GM21529 (cell line): ENCODE results near the gene HTRA2.

ENCODE experiments used
- ATAC-seq: cut with Tn5 transposase; IDR thresholded peaks from one replicate; pipeline ENCODE4 v1.9.1; 2021; ENCODE audit not compliant: unreplicated experiment

HTRA2 gene

DNA sequence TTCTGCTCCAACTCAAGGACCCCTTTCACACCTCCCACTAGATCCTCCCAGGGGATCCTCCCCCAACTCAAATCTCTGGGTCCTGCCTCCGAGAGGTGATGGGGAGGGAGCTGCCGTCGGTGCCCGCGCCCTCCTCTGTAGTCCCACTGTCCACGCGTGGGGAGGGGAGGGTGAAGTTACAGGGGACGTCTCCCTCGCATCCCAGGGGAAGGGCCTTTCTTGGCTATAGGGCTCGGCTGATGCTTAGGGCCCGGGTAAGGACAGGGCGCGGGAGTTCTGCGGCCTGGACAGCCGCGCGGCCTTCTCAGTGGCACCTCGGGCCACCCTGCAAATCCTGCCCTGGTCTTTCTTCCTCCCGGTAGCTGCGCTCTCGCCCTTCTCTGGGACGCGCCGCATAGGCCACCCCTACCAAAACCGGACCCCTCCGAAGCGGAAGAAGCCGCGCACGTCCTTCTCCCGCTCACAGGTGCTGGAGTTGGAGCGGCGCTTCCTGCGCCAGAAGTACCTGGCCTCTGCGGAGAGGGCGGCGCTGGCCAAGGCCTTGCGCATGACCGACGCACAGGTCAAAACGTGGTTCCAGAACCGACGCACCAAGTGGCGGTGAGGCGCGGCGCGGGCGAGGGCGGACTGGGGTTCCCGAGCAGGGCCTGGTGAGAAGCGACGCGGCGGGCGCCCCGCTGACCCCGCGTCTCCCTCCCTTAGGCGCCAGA lies 14.3 kb upstream of the HTRA2 start:
- ATAC-seq: no peak

DNA sequence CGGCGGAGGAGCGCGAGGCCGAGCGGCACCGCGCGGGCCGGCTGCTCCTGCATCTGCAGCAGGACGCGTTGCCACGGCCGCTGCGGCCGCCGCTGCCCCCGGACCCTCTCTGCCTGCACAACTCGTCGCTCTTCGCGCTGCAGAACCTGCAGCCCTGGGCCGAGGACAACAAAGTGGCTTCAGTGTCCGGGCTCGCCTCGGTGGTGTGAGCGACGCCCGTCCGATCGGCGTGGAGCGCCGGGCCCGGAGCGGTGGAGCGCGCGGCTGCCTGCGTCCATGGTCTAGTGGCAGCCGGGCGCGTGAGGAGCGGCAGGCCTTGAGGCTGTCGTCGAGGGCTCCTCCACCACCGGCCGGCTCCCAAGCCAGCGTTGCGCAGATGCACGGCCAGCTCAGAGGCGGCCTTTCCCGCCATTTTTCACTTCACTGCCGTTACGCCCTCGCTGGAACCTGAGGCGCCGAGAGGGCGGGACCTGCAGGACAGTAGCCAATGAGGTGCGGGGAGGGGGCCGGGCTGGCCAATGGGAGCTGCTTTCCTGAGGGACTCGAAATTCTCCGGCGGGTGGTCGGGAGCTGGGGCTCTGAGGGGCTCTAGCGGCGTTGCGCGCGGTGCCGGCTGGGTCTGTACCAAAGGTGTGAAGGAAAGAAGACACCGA lies 13.6 kb upstream of the HTRA2 start:
- peak; percentile 46 for ATAC-seq

DNA sequence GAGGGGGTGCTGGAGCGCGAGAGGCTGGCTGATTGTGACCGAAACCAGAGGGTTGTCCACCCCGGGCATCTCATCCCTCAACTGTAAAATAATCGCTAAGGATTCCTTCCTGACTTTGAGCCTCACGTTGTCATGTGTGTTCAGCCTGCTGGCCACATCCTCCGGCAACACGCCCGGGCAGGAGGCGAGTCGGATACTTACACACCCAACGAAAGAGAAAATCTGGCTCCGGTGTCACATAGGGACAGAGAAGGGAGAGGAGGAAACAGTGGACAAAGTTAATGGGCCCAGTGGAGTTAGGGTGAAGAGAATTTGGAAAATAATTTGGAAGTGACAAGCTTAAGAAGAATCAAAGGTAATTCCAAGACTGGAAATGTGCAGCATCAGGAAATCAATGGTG lies 13.1 kb upstream of the HTRA2 start:
- no peak for ATAC-seq

DNA sequence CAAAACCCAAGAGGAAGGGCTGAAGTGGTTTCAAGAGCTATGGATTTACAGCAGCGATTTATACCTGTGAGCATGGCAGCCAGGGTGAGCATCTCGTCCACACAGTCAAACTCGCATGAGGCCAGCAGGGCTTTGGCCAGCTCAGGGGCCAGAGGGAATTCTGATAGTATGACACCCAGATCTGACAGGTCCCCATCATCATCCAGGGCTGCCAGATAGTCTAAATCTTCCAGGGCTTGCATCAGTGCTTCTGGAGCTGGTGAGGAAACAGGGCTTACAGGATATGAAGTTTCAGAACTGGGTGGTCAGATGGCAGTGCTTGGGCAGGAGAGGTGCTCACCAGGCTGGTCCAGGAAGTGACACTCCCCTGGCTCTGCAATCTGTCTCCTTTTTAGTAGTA lies 7.2 kb upstream of the HTRA2 start:
- no peak for ATAC-seq

DNA sequence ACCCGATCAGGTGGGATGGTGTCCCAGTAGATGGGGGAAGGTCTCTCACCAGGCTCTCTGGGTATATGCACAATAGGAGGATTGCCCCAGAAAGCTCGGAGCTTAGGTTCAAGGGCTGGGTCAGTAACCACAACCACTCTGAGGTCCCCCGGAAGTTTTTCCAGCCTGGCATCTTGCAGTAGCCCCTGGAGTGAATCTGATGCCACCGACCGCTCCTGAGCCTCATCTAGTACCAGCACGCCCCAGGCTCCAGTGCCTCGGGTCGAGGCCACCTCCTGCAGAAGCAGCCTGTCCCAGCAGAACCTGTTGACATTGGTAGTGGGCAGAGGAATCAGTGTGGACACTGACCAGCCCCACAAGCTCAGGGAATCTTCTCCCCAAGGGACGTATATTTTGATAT lies 5.7 kb upstream of the HTRA2 start:
- no peak for ATAC-seq

DNA sequence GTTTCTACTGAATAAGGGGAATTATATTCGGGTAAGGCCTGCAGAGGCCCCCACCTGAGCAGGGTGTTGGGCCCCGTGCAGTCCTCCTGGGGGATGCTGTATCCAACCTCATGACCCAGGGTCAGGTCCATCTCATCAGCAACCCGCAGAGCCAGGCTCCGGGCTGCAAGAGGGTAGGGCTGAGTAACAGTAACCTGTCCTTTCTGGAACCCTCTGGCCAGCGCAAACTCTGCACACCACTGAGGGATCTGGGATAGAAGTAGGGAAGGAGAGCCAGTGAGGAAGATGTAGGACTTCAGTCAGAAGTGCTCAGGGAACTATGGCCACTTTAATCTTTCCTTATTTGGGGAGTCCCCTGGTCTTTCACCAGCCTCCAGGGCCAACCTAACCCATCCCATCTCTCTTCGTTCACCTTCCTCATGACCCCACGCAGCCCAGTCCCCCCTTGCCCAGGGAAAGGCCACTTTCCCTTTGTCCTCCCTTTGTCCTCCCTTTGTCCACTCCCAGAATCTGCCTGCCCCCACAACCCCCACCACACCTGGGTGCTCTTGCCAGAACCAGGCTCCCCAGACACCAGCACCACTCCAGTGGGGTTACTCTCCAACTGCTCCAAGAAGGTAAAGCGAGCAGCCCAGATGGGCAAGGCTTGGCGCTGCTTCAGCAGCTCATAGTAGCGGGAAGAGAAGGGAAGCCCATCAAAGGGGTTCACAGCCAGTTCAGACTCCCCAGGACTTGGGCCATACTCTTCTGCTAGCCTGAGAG lies 4.6 kb upstream of the HTRA2 start:
- ATAC-seq: no peak

DNA sequence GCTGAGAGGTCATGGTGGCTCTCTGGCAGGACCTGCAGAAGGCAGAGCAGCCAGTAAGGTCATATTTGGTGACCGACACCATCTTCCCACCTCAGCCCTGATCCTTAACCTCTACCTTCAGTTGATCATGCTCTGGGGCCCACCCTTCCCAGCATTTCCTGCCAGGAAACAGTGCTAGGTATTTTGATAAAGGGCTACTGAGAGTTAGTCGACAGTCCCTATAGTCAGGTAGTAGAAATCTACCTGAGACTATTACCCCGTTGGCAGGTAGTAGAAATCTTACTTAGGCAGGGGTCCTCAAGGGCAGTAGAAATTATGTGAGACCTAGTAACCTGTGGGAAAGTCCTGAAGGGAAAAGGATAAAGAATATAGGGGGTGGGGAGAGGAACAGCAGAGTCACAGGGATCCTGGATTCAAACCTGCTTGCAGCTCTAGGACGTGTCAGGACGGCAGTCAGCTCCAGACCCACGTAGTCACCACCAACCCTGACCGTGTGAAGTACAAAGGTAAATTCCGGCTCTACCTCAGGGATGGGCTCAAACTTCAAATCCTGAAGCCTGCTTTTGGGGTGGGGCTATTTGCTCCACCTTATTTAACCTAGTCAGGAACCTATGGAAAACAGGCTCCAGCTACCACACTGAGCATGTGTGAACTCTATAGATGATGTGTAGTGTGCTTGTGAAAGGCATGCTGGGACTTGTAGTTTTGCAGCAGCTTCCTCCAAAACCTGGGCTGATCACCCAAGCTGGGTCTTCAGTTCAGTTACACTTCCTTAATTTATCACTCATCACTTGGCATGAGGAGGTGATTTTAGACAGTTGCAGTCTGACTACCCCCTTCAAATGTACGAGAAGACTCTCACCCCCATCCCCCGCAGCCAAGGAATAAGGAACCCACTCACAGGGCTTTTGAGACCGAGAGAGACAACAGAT lies 3.8 kb upstream of the HTRA2 start, which contains the start of gene DQX1:
DQX1 (minus strand) TSS at position 515 of the 932 bp plus-strand sequence; CDS start at position 13, 502 bp downstream.
- peak; percentile 14 for ATAC-seq

DNA sequence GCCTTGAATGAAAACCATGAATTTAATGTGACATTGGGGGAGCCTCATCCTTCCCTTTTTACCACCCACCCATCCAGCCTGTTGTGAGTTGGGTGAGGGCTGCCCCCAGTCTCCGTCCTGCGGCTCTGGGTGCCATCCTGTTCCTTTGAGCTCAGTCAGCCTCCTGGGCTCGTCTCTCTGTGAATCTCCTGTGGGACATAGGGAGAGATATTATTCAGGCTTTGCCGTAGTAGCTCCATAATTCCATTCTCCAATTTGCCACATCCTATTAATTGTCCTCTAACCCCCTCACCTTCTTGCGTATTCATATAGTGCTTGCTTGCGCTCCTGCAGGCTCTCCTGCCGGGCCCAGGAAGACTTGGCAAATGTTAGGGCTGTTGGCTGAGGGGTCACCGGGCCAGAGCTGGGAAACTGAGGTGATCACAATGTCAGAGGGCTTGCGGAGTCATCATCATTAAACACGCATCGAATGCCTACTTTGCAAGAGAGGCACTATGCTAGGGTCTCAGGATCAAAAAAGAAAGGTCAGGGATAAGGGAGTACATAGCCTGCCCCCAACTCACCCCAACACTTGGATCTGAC lies 3.0 kb upstream of the HTRA2 start:
- ATAC-seq: no peak

DNA sequence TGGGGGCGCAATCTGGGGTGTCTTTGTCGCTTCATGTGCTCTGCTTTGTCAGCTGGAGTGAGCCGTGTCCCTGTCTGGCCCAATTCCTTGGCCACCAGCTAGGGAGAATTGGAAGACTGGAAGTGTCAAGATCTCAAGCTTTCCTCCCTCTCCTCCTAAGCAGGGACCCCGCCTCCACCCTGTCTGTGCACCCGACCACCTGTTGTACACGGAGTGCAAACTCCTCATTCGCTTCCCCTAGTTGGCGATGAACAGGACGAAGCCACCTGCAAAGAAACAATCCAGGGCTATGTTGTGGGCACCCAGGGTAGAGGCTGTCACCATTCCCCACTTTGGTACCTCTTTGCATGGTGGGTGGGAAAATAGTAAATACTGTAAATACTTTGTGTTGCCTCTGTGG lies 2.0 kb upstream of the HTRA2 start:
- ATAC-seq: no peak

DNA sequence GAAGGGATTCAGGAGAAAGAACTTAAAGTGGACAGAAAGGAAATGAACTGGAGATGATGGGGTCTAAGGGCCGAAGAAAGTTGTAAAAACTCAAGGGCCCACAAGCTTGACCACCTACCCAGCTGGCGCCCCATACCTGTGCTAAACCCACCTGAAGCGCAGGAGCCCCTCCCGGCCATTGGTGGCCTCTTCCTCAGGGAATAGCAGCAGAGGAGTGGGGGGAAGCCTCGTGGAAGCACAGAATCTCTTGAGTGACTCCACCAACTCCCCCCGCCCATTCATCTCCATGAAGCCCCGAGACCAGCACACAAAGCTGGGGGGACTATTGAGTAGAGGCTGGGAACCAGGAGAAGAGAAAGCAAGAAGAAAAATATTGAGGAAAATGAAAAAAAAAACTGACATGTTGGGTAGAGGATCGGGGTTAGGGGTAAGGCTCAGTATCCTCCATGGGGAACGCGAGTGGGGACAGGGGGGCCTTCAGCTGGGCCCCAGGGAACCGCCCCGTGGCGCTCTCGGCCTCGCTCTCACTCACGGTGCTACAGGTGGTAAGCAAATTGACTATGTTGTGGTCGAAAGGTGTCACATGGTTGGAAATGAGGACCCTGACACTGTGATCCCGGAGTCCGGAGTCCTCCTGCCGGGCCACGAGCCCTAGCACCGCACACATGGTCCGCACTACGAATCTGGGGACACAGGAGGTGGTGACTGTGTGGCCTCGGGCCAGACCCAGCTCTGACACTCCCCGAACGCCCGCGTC lies 955 bp upstream of the HTRA2 start:
- peak; percentile 8 for ATAC-seq

DNA sequence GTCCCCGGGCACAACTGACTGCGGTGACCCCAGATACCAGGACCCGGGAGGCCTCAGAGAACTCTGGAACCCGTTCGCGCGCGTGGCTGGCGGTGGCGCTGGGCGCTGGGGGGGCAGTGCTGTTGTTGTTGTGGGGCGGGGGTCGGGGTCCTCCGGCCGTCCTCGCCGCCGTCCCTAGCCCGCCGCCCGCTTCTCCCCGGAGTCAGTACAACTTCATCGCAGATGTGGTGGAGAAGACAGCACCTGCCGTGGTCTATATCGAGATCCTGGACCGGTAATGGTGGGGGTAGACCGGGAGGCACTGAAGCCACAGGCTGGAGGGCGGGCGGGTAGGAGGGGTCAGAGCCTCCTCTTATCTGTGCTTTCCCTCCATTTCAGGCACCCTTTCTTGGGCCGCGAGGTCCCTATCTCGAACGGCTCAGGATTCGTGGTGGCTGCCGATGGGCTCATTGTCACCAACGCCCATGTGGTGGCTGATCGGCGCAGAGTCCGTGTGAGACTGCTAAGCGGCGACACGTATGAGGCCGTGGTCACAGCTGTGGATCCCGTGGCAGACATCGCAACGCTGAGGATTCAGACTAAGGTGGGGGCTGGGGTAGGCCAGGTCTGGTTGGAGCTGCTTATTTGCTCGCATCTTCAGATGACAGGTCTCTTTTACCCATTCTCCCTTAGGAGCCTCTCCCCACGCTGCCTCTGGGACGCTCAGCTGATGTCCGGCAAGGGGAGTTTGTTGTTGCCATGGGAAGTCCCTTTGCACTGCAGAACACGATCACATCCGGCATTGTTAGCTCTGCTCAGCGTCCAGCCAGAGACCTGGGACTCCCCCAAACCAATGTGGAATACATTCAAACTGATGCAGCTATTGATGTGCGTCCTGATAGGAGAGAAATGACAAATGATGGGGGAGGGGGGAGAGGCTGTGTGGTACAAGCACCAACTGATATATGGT lies 780 bp downstream of the HTRA2 start:
- ATAC-seq: peak; percentile 31

DNA sequence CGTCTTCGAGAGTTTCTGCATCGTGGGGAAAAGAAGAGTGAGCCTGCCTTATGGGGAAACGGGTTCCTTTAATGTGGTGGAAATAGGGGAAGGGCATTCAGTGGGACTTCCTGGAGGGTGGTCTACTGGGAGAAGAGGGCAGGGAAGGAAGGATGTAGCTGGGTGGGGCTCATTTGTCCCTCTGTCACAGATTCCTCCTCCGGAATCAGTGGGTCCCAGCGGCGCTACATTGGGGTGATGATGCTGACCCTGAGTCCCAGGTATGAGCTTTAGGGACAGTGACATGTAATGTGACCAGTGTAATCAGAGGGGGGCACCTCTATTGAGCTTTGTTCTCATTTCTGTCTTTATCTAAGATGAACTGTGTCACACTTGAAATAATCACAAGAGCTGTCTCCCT lies 1.9 kb downstream of the HTRA2 start:
- no peak for ATAC-seq

DNA sequence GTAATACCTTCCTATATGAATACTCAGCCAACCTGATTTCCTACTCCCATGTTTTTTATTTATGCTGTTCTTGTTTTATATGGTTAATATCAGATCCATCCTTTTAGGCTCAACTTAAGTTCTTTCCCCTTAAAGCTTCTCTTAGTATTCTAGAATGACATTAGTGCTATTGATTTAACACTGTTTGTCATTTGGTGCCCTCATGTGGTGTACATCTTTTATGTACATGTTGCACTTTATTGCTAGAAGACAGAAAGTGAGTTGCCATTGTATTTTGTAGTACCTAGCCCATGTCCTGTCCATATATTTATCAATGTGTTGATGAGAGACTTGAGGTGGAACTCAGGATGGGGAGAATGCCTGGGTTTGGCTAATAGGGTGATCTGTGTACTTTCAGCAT lies 2.5 kb downstream of the HTRA2 start:
- ATAC-seq: no peak

DNA sequence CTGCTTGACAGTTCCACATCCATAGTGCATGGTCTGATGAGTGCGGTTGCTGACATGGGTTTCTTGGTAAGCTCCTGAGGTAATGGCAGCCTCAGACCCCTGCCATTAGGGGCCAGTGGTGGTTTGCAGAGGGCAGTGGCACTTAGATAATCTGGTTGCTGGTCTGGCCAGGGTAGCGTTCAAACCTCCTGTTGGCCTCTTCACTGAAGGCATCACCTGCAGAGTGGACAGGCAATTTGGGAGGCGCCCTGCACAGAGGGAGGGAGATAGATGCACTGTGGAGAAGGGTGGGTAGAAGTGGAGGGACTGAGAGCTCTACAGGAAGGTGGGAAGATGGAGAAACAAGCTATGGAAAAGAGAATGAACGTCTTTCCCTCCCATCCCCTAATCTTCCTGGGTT lies 3.7 kb downstream of the HTRA2 start:
- ATAC-seq: no peak

DNA sequence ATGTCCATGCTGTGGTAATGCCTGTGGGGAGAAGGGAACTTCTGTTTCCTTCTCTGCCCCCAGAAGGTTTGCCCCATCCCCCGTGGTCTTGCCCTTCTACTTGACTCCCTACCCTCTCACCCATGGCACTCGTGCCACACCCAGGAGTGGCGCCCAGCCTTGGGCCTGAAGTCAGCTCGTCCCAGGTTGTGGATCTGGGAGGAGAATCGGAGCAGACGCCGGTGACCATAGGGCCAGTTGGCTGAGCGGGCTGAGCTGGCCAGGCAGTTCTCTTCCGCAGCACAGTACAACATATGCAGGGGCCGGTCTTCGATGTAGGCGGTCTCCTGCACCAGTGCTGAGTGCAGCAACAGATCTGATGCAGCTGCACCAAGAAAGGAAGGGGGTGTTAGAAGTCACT lies 4.7 kb downstream of the HTRA2 start:
- ATAC-seq: no peak

DNA sequence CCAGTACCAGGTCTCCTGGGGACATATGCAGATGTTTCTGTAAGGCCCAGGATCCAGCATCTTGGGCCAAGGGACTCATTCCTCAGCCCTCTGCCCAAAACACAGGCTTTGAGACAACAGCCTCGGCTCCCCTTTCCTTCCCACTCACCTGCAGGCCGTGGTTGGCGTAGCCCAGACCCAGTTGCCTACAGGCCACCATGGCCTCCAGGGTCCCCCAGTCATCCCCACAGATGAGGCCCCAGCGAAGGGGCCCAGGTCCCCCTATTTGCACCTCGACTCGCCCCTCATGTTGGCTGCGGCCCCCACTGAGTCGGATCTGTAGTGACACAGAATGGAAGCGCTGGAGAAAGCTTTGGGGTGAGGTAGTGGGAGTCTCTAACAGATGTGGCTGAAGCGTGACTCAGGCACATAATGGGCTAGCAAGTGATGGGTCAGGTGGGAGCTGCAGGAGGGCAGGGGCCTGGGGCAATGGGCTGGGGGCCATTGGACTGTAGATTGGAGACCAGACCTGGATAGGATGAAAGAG lies 5.8 kb downstream of the HTRA2 start:
- no peak for ATAC-seq

DNA sequence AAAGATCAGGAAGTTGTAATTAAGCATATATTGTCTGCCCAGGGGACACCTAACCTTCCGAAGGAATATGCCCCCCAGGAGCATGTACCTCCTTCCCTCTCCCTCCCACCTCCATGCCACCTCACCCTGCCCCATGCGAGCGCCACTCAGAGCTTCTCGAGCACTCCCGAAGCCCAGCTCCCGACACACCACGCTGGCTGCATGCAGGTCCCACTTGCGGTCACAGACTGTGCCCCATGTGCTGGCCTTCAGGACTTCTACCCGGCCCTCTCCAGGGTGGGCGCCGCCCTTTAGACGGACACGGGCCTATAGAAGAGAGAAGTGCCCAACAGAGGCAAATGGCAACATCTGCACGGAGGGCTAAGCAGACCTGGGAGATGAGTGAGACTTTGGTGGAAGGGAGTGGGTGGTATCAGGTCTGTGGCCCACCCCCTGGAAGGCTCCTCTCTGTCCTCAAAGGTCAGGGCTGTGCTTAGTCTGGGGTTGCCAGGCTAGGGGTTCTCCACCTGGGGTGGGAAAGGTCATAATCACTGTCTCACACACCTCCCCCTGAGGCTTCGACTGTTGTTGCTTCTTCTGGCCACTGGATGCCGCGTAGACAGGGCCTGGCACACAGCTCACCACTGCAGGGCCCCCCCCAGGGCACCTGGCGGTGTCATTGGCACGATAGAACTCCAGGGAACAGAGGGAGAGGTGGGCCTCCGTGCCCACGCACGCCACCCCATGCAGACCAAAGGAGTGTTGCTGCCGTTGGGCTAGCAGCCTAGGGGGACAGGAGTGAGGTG lies 6.6 kb downstream of the HTRA2 start:
- ATAC-seq: no peak

DNA sequence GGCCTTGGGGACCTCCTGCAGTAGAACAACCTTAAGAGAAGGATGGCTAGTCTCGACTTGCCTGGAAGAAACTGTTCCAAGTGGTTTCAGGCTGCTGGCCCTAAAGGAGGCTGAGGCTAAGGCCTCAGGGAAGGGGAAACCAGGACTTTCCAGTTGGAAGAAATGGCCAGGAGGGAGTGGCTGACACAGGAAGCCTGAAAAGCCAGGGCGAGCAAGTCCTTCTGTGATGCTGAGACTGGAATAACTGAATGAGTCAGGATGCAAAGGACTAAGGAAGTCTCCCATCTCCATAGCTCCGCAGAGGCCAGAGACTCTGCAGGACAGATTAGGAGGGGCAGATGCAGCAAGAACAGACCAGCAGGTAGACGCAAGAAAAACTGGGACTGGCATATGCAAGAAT lies 7.4 kb downstream of the HTRA2 start:
- ATAC-seq: no peak
